Measurements from ENCODE around the gene SMAD3.

SMAD3 gene

DNA sequence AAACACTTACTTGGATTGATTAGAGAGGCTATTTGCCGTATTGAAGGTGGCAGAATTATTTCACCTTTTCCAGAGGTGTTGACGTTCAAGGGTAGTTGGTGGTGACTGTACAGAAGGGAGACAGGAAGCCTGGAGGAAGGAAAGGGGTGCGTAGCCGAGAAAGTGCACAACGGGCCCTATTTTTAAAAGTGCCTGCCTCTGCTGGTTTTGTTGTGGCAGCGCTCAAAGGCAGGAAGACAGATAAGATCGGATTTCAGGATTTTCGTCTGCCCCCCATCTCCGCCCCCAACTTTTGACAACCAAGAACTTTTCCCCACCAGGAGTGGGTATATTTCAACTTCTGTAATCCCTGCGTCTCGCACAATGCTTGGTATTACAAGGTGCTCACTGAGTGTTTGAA lies 38.5 kb downstream of the SMAD3 start:
- no peak overlapping the region for H3K4me3 ChIP-seq (ENCODE audit: low read length)
- no CpG with 5 or more reads among the region's 11 CpGs for WGBS (ENCODE audit: extremely low coverage, insufficient coverage, low lambda C conversion rate)
- H3K79me1 ChIP-seq (ENCODE audit: low read length) = peaks cover 20% of the 10 kb centered on the region
- H4K5ac ChIP-seq (ENCODE audit: low read length) = no peak overlapping the region
- H3K36me3 ChIP-seq (ENCODE audit: control insufficient read depth, insufficient read depth, low read length) = no peaks in the 10 kb centered on the region
- H3K23ac ChIP-seq (ENCODE audit: low read length) = no peak overlapping the region
- H4K8ac ChIP-seq (ENCODE audit: low read depth, low read length) = no peak overlapping the region
- H3K9ac ChIP-seq (ENCODE audit: low read length) = no peak overlapping the region
- H3K27me3 ChIP-seq (ENCODE audit: insufficient read depth, low read length, poor library complexity) = no peaks in the 10 kb centered on the region
- no peak overlapping the region for H3K4ac ChIP-seq (ENCODE audit: low read depth, low read length)
- no peak for DNase-seq
- no peak overlapping the region for H3K27ac ChIP-seq (ENCODE audit: low read depth, low read length)
- peak overlapping the region; percentile 51 for H3K56ac ChIP-seq (ENCODE audit: low read length)
- H2BK5ac ChIP-seq (ENCODE audit: low read length) = no peak overlapping the region
- no peak overlapping the region for H3K4me2 ChIP-seq (ENCODE audit: low read length)
- H2BK15ac ChIP-seq (replicated peaks; ENCODE audit: low read depth) = no peak overlapping the region
- H2AK5ac ChIP-seq (ENCODE audit: low read length) = no peak overlapping the region
- no peak overlapping the region for H3K18ac ChIP-seq (ENCODE audit: low read length)
- peaks cover 24% of the 10 kb centered on the region for H3K4me1 ChIP-seq (ENCODE audit: control insufficient read depth, low read depth, low read length)
- H2BK120ac ChIP-seq (ENCODE audit: low read depth, low read length) = no peak overlapping the region
- peaks cover 15% of the 10 kb centered on the region for H3K79me2 ChIP-seq (ENCODE audit: control insufficient read depth, insufficient read depth, low read length)

- H3K4me2 ChIP-seq (ENCODE audit: low read length) = no peak overlapping the region
- no peaks in the 10 kb centered on the region for H3K27me3 ChIP-seq (ENCODE audit: insufficient read depth, low read length, poor library complexity)
- no peaks in the 10 kb centered on the region for H3K36me3 ChIP-seq (ENCODE audit: control insufficient read depth, insufficient read depth, low read length)
- H3K9ac ChIP-seq (ENCODE audit: low read length) = no peak overlapping the region
- no peak overlapping the region for H3K23ac ChIP-seq (ENCODE audit: low read length)
- no peak overlapping the region for H2BK5ac ChIP-seq (ENCODE audit: low read length)
- H2BK15ac ChIP-seq (replicated peaks; ENCODE audit: low read depth) = no peak overlapping the region
- no peak overlapping the region for H3K56ac ChIP-seq (ENCODE audit: low read length)
- H3K27ac ChIP-seq (ENCODE audit: low read depth, low read length) = no peak overlapping the region
- H3K18ac ChIP-seq (ENCODE audit: low read length) = no peak overlapping the region
- H3K4ac ChIP-seq (ENCODE audit: low read depth, low read length) = no peak overlapping the region
- peaks cover 13% of the 10 kb centered on the region for H3K79me2 ChIP-seq (ENCODE audit: control insufficient read depth, insufficient read depth, low read length)
- no peak overlapping the region for H4K5ac ChIP-seq (ENCODE audit: low read length)
- H2BK120ac ChIP-seq (ENCODE audit: low read depth, low read length) = no peak overlapping the region
- H4K8ac ChIP-seq (ENCODE audit: low read depth, low read length) = no peak overlapping the region
- no CpG with 5 or more reads among the region's 8 CpGs for WGBS (ENCODE audit: extremely low coverage, insufficient coverage, low lambda C conversion rate)
- no peak overlapping the region for H2AK5ac ChIP-seq (ENCODE audit: low read length)
- peaks cover 27% of the 10 kb centered on the region for H3K4me1 ChIP-seq (ENCODE audit: control insufficient read depth, low read depth, low read length)
- no peak overlapping the region for H3K4me3 ChIP-seq (ENCODE audit: low read length)
- peaks cover 17% of the 10 kb centered on the region for H3K79me1 ChIP-seq (ENCODE audit: low read length)
- DNase-seq = no peak
Measured at GRCh38 chr15:67104510-67104909, 39.1 kb downstream of the SMAD3 start.

DNA sequence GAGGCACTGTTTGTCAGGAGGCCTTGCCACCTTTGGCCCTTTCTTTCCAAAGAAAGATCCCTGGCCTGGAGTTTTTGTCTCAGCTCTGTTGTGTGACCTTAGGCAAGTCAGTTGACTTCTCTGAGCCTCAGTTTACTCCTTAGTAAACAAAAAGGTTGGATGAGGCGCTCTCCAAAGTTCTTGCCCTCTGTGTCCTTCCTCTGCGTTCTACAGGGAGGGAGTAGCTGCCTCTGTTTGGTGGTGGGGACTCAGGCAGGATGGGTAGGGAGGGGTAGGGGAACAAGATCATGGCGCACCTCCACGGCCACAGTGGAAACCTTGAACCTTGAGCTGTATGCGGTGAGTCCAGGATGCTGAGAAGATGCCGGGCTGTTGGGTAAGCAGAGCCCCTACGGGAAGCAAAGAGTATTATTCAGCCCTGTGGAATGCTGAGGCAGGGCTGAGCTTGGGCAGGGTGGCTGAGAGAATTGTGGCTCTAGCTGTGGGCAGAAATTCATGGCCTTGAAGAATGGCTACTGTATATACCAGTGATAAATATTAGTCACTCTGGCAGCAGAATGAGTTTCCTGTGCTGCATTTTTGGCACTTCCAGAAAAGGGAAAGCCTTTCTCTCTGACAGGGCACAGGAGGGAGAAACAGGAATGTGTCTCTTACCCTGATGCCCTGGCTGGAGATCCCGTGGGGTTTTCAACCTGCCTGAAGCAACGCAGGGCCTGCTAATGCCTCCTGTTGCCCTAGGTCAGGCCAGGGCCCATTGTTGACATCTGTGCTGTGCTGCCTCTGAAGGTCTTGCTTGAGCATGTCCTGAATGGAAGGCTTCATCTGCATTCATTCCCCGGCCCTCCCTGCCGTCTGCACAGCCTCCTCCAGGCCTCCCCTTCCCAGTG lies 39.9 kb downstream of the SMAD3 start:
- Histone ChIP-seq H2BK120ac (ENCODE audit: low read depth, low read length) (no peak overlapping the region), H3K79me2 (ENCODE audit: control insufficient read depth, insufficient read depth, low read length) (peaks cover 14% of the 10 kb centered on the region), H2BK5ac (ENCODE audit: low read length) (no peak overlapping the region), H2BK15ac (replicated peaks; ENCODE audit: low read depth) (no peak overlapping the region), H3K4me1 (ENCODE audit: control insufficient read depth, low read depth, low read length) (peaks cover 28% of the 10 kb centered on the region), H3K4ac (ENCODE audit: low read depth, low read length) (no peak overlapping the region), H3K27me3 (ENCODE audit: insufficient read depth, low read length, poor library complexity) (no peaks in the 10 kb centered on the region), H2AK5ac (ENCODE audit: low read length) (no peak overlapping the region), H3K79me1 (ENCODE audit: low read length) (peaks cover 17% of the 10 kb centered on the region), H3K56ac (ENCODE audit: low read length) (no peak overlapping the region), H3K4me2 (ENCODE audit: low read length) (no peak overlapping the region), H3K23ac (ENCODE audit: low read length) (no peak overlapping the region), H3K4me3 (ENCODE audit: low read length) (no peak overlapping the region), H3K36me3 (ENCODE audit: control insufficient read depth, insufficient read depth, low read length) (no peaks in the 10 kb centered on the region), H4K5ac (ENCODE audit: low read length) (no peak overlapping the region), H3K18ac (ENCODE audit: low read length) (peak overlapping the region; percentile 20), H3K9ac (ENCODE audit: low read length) (no peak overlapping the region), H3K27ac (ENCODE audit: low read depth, low read length) (peak overlapping the region; percentile 22), H4K8ac (ENCODE audit: low read depth, low read length) (no peak overlapping the region)
- WGBS (ENCODE audit: extremely low coverage, insufficient coverage, low lambda C conversion rate) = no CpG with 5 or more reads among the region's 11 CpGs
- peak; percentile 80 for DNase-seq

DNA sequence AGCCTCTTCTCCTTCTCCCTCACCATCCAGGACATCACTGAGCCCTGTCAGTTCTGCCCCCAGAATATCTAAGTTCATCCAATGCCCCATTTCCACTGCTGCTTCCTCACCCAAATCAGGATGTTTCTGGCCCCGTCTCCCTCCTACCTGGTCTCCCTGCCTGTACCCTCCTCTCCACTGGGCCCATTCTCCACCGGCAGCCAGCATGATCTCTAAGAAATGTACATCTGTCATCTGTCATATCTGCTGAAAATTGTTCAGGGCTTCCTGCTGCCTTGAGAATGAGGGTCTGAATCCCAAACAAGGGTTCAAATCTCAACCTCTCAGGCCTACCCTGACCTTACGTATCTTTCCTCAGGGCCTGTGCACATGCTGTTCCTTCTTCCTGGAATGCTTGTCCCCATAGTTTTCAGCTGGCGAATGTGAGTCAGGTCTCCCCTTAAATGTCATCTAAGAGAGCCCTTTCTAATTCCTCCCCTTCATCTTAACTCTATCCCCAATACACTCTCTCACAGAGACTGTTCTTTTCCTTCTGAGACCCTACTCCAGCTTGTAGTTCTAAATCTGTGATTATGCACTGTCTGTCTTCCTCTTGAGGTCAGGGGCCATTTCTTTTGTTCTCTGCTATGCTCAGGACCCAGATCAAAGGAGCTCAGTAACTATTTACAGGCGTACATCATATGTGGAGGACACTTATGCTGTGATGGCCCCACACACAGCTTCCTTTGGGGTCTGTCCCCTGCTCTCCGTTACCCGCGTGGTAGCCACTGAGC lies 40.8 kb downstream of the SMAD3 start:
- peak overlapping the region; percentile 20 for H2AK5ac ChIP-seq (ENCODE audit: low read length)
- peak overlapping the region; percentile 5 for H3K18ac ChIP-seq (ENCODE audit: low read length)
- no peak for DNase-seq
- H4K8ac ChIP-seq (ENCODE audit: low read depth, low read length) = no peak overlapping the region
- peaks cover 19% of the 10 kb centered on the region for H3K79me1 ChIP-seq (ENCODE audit: low read length)
- H3K79me2 ChIP-seq (ENCODE audit: control insufficient read depth, insufficient read depth, low read length) = peaks cover 13% of the 10 kb centered on the region
- peaks cover 28% of the 10 kb centered on the region for H3K4me1 ChIP-seq (ENCODE audit: control insufficient read depth, low read depth, low read length)
- no peak overlapping the region for H3K4me3 ChIP-seq (ENCODE audit: low read length)
- peak overlapping the region; percentile 22 for H3K27ac ChIP-seq (ENCODE audit: low read depth, low read length)
- no peak overlapping the region for H3K56ac ChIP-seq (ENCODE audit: low read length)
- H3K4me2 ChIP-seq (ENCODE audit: low read length) = no peak overlapping the region
- no peaks in the 10 kb centered on the region for H3K36me3 ChIP-seq (ENCODE audit: control insufficient read depth, insufficient read depth, low read length)
- no peak overlapping the region for H4K5ac ChIP-seq (ENCODE audit: low read length)
- no peak overlapping the region for H2BK120ac ChIP-seq (ENCODE audit: low read depth, low read length)
- no peak overlapping the region for H3K9ac ChIP-seq (ENCODE audit: low read length)
- H3K4ac ChIP-seq (ENCODE audit: low read depth, low read length) = no peak overlapping the region
- H2BK5ac ChIP-seq (ENCODE audit: low read length) = no peak overlapping the region
- WGBS (ENCODE audit: extremely low coverage, insufficient coverage, low lambda C conversion rate) = no CpG with 5 or more reads among the region's 8 CpGs
- H3K27me3 ChIP-seq (ENCODE audit: insufficient read depth, low read length, poor library complexity) = no peaks in the 10 kb centered on the region
- no peak overlapping the region for H3K23ac ChIP-seq (ENCODE audit: low read length)
- no peak overlapping the region for H2BK15ac ChIP-seq (replicated peaks; ENCODE audit: low read depth)

DNA sequence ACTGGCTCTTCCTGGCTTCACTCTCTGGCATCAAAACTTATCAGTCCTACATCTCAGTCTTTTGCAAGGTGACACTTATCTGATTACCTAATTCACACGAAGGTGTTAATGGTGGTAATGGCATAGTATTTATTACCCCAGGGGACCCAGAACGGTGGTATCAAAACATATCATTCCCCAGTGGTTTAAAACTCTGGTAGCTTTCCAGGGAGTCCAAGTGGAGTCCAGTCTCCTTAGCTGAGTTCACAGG lies 41.3 kb downstream of the SMAD3 start:
- H3K79me2 ChIP-seq (ENCODE audit: control insufficient read depth, insufficient read depth, low read length) = peaks cover 13% of the 10 kb centered on the region
- H3K9ac ChIP-seq (ENCODE audit: low read length) = no peak overlapping the region
- H2BK120ac ChIP-seq (ENCODE audit: low read depth, low read length) = no peak overlapping the region
- H3K4me1 ChIP-seq (ENCODE audit: control insufficient read depth, low read depth, low read length) = peaks cover 28% of the 10 kb centered on the region
- no peaks in the 10 kb centered on the region for H3K36me3 ChIP-seq (ENCODE audit: control insufficient read depth, insufficient read depth, low read length)
- no peak overlapping the region for H3K56ac ChIP-seq (ENCODE audit: low read length)
- H2BK15ac ChIP-seq (replicated peaks; ENCODE audit: low read depth) = no peak overlapping the region
- H3K4me2 ChIP-seq (ENCODE audit: low read length) = no peak overlapping the region
- H3K79me1 ChIP-seq (ENCODE audit: low read length) = peaks cover 19% of the 10 kb centered on the region
- H2BK5ac ChIP-seq (ENCODE audit: low read length) = no peak overlapping the region
- H3K4me3 ChIP-seq (ENCODE audit: low read length) = no peak overlapping the region
- no peak overlapping the region for H4K5ac ChIP-seq (ENCODE audit: low read length)
- no peak overlapping the region for H3K4ac ChIP-seq (ENCODE audit: low read depth, low read length)
- no peak overlapping the region for H3K27ac ChIP-seq (ENCODE audit: low read depth, low read length)
- no peak overlapping the region for H4K8ac ChIP-seq (ENCODE audit: low read depth, low read length)
- peak; percentile 89 for DNase-seq
- no peak overlapping the region for H3K18ac ChIP-seq (ENCODE audit: low read length)
- WGBS (ENCODE audit: extremely low coverage, insufficient coverage, low lambda C conversion rate) = no CpG with 5 or more reads among the region's 2 CpGs
- no peaks in the 10 kb centered on the region for H3K27me3 ChIP-seq (ENCODE audit: insufficient read depth, low read length, poor library complexity)
- H3K23ac ChIP-seq (ENCODE audit: low read length) = no peak overlapping the region
- no peak overlapping the region for H2AK5ac ChIP-seq (ENCODE audit: low read length)

Measured in mesendoderm (in vitro differentiated cells).